Activated CD4-positive, alpha-beta T cell treated with anti-CD3 and anti-CD28 coated beads for 24 hours (primary cell): ENCODE measurements around the gene HCN3.
"Not testable (repeated sequence)": the region's sequence is repeated elsewhere in the genome, so short reads cannot be mapped to it uniquely, and the experiment has no call there.

Source experiments
- DNase-seq, 2 donors: peaks; one replicate each; pipeline ENCODE4 v3.0.0-alpha.2; 2020; ENCODE audit warnings: low read depth in 2 of 2

The HCN3 gene

DNA sequence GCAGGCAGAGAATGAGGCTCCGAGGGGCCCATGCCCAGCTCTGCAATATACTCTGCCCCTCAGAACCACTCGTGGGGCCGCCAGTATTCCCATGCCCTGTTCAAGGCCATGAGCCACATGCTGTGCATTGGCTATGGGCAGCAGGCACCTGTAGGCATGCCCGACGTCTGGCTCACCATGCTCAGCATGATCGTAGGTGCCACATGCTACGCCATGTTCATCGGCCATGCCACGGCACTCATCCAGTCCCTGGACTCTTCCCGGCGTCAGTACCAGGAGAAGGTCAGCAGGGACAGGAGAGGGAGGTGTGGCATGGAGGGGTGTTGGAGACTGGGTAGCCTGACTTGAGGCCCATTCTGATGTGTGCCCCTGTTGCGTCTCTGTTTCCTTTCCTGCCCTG is 7.2 kb downstream of the HCN3 start:
- DNase-seq, result no peak

DNA sequence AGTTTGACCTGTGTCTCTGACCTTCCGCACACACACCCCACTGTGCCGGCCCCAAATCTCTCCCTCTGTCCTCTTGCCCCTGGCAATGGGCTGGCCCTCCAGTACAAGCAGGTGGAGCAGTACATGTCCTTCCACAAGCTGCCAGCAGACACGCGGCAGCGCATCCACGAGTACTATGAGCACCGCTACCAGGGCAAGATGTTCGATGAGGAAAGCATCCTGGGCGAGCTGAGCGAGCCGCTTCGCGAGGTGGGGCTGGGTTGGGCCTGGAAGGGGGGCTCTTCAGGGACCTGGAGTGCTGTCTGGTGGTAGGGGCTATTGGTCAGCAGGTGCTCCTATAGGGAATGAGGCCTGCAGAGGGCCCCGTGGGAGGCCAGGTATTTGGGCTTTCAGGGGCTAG is 7.8 kb downstream of the HCN3 start:
- no peak for DNase-seq

DNA sequence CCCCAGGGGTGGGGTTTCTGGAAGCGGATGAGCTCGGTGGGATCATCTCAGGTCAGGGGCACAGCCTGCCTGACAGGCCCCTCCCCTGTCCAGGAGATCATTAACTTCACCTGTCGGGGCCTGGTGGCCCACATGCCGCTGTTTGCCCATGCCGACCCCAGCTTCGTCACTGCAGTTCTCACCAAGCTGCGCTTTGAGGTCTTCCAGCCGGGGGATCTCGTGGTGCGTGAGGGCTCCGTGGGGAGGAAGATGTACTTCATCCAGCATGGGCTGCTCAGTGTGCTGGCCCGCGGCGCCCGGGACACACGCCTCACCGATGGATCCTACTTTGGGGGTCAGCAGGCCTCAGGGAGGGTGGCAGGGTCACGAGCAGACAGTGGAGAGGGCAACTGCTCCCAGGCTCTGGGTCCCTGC is 8.4 kb downstream of the HCN3 start:
- no peak for DNase-seq

DNA sequence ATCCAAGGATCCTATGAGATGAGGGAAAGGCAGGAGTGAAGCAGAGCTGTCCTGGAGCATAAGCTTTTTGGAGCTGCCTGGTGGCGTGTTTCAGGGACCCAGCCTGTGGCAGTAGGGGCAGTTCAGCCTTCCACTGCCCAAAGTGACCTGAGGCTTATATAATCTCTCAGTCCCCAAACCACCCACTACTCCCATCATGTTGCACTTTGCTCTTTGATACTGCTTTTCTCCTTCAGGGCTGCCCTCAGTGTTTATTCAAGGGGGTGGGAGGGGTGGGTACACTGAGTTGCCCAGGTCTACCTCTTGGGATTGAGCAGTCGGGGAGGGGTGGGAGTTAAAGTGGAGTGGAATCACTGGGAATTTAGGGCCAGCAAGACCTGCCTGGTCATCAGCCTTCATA is 9.3 kb downstream of the HCN3 start:
- no peak for DNase-seq

DNA sequence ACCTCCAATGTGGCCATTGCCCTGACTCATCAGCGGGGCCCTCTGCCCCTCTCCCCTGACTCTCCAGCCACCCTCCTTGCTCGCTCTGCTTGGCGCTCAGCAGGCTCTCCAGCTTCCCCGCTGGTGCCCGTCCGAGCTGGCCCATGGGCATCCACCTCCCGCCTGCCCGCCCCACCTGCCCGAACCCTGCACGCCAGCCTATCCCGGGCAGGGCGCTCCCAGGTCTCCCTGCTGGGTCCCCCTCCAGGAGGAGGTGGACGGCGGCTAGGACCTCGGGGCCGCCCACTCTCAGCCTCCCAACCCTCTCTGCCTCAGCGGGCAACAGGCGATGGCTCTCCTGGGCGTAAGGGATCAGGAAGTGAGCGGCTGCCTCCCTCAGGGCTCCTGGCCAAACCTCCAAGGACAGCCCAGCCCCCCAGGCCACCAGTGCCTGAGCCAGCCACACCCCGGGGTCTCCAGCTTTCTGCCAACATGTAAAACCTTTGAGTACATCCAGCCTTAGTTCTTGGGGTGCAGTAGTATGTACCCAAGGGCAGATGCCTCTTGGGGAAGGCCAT is 10.8 kb downstream of the HCN3 start:
- DNase-seq, result no peak

DNA sequence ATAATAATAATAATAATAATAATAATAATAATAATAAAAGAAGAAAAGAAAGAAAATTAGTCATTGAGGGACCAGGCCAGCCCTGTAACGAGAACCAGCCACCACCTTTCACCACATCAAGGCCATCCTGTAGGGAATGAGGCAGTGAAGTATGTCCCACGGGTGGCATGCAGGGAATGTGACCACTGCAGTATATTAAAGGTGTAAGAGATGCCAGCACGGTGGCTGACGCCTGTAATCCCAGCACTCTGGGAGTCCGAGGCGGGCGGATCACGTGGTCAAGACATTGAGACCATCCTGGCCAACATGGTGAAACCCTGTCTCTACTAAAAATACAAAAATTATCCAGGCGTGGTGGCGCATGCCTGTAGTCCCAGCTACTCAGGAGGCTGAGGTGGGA is 13.7 kb downstream of the HCN3 start:
- not testable (repeated sequence) for DNase-seq

DNA sequence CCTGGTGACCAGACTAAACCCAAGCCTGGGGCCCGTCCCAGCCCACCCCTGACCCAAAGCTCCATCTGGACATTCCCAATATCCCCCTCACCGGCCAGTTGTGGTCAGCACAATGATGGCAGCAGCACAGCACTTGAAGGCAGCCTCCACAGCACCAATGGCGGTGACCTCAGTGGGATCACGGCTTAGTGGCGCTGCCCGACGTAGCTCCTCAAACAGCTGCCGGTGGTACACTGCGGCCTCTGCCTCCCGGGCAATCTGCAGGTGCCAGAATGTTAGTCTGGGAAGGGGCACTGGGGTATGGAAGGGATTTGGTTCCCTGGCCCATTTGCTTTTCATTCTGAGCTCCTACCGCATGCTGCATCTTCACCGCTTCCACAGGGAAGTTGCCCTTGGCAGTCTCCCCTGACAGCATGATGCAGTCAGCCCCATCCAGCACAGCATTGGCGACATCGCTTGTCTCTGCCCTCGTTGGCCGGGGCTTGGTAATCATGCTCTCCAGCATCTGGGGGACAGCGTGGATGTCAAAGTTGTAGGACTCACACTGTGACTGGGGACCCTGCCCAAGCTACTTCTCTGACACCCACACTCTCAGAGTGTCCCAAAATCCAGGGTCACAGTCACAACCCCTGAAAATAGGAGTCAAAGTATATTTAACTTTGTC is 16.0 kb downstream of the HCN3 start:
- DNase-seq, result no peak

DNA sequence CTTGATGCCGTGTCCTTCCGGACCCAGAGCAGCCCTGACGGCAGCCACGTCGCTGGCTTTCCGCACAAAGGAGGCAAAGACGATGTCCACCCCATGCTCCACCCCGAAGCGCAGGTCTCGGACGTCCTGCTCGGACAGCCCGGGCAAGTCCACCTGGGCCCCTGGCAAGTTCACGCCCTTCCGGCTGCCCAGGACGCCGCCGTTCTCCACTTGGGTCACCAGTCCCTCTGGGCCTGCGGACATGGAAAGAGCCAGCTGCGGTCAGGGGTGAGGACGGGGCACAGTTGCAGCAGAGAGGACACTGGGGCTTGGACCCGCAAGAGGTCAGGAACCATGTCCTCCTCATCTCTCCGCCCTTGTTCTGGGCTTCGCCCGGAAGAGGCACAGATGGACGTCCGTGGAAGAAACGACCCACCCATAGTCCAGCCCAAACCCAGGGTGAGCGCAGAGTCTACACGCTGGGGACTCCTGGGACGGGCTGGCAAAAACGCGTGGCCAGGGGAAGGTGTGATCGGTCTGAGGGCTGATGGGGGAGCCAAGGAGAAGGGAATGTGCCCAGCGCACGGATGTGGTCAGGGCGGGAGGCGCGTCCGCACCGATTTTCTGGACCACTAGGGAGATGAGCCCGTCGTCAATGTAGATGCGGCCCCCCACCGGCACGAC is 17.4 kb downstream of the HCN3 start:
- no peak for DNase-seq

DNA sequence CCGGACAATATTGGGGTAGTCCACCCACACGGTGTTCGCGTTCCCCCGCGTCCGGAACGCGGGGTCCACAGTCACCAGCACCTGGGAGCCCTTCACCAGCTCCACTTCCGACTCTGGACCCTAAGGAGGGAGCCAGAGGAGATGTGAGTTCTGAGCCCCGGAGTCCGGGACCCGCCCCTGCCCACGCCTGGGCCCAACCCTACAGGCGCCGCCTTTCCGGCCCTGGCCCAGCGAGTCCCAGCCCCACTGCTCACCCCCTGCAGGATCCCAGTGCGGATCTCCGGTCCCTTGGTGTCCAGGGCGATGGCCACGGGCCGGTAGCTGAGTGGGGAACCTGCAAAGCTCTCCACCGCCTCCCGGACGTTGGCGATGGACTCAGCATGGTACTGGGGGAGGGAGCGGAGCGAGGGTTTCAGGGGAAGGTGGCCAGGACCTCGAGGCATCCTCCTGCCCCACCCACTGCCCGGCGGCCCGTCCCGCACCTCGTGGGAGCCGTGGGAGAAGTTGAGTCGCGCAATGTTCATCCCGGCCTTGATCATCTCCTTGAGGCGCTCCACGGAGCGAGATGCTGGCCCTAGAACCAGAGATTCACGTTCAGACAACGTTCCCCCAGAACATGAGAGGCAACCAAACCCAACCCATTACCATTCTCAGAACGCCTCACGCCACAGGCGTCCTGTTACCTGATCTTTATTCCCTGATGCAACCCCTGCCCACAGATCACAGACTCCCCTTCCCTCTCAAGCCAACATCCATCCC is 18.1 kb downstream of the HCN3 start:
- DNase-seq, result no peak

DNA sequence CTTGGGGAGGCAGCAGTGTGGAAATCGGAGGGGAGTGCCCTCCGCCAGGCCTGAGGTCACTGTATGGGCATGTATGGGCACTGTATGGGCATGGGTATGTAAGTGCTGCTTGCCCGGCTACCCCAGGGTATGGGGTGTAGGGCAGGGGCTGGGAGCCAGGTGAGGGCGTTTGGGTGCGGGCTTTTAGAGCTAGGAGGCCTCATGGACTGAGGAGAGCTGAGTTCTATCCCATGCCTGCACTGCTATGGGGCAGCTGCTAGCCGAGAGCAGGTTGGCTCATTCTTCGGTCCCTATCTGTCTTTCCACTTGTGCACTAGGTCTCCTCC is 18.6 kb downstream of the HCN3 start:
- no peak for DNase-seq

DNA sequence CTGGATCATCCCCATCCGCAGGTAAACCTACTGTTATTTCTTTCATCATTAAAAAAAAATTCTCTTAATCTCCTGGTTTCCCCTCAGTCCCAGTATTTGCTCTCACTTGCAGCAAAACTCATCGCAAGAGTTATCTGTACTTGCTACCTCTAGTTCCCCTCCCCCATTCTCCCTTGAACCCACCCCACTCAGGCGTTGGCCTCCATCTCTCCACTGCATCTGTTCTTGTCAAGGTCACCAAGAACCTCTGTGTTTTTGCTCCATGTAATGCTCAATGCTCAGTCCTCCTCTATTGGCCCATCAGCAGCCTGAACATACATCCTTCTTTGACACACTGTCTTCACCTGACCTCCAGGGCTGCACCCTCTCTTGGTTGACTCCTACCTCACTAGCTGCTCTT is 19.4 kb downstream of the HCN3 start:
- DNase-seq, result no peak

DNA sequence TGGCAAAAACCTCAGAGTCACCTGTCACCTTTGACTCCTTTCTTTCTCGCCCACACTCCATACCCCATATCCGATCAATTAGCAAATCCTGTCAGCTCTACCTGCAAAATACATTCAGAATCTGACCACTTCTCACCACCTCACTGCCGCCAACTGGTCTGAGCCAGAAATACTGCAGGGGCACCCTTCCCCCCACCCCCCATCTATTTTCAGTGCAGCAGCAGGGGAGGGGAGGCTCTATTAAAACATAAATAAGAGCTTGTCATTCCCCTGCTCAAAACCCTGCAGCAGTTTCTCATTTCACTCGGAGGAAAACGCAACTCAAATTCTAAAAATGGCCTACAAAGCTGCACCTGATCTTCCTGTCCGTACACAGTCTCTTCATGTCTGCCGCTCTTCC is 20.1 kb downstream of the HCN3 start:
- no peak for DNase-seq

DNA sequence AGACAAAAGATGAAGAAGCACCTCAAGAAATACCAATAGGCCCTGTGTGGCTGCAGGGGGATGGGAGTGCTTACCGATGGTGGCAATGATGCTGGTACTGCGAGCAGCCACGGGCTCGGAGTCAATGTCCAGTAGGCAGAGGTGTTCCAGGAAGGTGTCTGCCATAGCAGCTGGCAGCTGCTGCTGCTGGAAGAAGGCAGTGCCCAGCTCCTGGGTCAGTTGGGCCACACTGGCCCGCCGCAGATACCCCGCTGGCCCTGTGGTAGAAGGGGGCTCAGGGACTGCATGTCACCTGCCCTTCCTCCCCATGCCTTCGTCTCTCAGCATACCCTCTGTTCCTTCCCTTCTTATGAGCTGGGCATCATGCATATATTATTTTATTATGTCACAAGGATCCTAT is 22.8 kb downstream of the HCN3 start:
- no peak for DNase-seq

DNA sequence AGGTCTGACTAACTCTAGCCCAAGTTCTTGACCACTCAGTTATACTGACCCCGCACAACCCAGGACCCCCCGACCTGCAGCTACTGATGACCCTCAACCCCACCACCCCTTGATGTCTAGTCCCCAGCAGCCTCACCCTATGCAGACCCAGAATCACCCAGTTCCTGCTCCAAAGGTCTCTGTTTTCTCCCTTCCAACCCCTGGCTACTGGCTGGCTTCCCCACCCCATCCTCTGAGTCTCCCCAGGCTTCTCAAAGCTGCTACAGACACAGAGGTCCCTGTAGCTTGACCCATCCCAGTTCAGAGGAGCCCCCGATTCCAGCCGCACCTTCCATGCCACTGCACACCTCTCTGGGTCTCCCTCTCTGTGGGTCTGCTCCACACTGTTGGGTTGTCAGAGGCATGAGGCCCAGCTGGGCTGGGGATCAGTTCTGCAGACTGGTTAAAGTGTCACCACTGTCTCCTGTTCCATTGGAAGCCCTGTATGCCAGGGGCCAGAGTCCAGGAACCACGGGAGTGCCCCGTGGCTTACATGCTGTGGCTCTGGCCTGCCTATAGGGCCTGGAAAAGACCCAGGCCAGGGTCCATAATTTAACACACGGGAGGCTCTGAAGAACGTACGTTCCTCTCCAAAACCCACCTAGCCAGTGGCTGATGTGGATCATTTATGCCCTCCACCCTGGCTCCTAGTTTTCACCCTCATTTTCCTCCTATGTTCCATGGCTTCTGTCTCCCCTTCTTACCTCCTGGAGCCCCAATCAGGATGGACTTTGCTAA is 23.5 kb downstream of the HCN3 start:
- DNase-seq, result no peak

DNA sequence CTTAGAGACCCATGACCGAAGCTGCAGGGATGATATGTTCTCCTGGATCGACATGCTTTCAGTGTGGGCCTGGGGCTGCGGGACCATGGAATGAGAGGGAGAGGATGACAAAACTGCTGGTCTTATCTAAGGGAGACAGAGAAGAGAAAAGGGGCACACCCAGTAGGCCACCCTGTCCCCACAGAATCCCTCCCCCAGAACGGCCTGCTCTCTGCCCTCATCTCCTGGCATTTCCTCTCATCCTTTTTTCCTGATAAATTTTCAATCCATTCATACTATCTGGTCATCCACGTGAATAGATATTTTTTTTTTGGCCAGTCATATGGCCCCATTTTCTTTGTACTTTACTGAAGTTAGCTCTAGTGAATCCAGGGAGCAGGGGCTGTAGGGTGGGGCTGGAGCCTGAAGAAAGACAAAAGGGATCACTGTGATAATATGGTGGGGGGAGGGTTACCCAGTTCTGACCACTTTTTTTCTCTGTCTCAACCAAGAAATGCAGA is 24.1 kb downstream of the HCN3 start, which contains the start of gene PKLR:
PKLR (minus strand) TSS at position 97 of the 500 bp plus-strand sequence; CDS start at position 54, 43 bp downstream.
- DNase-seq, result no peak

DNA sequence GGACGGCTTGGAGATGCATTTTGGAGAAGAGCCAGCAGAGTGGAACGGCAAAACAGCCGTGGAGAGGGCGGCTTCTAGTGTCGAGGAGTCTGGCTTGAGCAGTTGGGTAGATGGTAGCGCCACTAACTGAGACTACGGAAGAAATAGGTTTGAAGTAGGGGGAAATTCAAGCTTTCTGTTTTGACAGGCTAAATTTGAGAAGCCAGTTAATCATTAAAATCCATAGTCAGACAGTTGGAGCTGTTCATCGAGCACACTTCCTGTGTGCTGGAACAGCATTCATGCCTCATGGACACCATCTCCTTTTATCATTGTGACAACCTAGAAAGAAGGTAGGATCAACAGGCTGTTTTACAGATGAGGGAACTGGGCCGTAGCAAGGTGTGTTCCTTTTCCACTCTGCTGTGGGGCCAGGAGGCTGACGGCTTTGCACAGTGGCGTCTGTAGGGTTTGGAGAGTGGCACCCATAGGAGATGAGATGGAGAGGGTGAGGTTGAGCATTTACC is 27.3 kb downstream of the HCN3 start:
- DNase-seq, result no peak

DNA sequence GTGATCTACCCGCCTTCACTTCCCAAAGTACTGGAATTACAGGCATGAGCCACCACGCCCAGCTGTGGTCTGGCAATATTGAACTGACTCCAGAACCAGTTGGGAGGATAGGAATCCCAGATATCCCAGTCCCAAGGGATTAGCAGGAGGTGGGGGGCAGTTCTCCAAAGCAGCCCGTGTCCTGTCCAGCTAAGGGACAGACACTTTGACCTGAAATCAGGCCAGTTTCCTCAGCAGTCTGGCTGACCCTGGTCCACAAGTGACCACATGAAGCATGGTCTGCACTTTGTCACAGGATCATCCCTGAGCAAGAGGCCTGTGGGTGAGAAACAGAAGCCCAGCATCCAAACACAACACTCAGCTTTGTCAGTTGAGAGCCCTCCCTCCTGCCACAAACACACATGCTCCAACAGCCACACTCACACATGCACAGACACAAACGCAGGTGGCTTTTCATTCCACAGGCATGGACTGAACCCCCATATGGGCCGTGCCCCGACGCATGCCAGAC is 28.7 kb downstream of the HCN3 start:
- DNase-seq, result no peak

DNA sequence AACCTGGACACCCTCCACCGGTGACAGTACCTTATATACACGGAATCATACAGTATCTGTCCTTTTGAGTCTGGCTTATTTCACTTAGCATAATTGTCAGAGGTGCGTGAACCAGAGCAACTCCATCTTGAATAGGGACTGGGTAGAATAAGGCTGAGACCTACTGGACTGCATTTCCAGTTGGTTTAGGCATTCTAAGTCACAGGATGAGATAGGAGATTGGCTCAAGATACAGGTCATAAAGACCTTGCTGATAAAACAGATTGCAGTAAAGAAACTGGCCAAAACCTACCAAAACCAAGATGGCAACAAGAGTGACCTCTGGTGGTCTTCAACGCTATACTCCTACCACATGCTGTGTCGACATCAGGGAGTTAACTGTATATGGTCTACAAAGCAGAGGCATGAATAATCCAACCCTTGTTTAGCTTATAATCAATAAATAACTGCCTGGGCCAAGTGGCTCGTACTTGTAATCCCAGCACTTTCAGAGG is 30.0 kb downstream of the HCN3 start:
- DNase-seq, result no peak

DNA sequence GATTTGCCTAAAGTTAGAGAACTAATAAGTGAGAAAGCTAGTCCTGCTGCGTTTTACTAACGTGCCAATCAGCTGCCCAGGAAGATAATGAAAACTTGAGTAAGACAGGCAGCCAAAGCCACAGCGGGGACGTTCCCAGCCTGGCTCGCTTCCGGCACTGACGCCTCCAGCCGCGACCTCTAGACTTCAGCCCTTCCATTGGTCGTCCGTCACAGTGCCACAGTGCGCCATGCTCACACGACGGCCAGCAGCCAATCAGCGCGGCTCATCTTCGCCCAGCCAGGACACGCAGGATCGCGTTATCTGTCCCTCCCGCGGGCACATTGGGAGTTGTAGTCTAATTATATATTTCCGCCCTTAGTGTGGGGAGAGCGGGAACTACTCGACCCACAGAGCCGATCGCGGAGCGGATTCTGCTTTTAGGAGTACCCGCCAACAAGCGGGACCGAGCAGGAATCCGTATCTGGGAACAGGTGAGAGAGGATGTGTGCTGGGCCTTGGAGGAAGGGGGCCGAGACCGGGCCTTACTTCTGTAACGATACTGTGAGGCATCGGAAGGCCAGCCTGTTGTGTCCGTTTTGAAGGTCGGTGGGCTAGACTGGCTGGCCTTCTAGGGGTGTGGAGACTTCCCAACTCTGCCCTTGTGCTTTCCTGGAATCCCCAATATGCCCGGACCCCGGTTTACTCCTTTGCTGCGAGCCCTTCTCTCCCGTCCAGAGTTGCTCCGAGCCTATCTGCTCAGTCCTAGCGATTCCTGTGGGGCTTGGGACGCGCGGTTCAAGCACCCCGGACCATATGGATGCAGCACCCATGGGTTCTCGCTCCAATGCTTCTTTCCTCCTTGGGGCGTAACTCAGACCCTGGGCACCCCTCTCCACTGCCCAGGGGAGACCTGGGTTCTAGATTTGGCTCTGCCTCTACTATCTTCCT is 31.5 kb downstream of the HCN3 start, which contains the start of gene FDPS:
FDPS (plus strand) TSS at position 374 of the 930 bp plus-strand sequence. CDS start 924 bp downstream, outside the sequence.
- peak; percentile 90 to 95 for DNase-seq
